ENCODE results near the gene TENM4.

TENM4 gene

DNA sequence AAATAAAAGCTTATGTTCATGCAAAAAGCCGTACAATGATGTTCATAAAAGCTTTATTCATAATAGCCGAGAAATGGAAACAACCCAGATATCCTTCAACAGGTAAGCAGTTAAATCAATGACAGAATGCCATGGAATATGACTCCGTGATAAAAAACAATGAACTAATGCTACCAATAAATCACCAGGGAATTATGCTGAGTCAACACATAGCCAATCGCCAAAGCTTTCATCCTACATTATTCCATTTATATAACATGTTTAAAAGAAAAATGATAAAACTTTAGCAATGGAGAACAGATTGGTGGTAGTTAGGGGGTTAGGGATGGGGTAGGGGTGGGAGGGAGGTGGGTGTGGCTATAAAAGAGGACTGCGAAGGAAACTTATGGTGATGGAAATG lies 356.4 kb downstream of the TENM4 start:
- no peak for DNase-seq (ENCODE audit: low read depth)

DNA sequence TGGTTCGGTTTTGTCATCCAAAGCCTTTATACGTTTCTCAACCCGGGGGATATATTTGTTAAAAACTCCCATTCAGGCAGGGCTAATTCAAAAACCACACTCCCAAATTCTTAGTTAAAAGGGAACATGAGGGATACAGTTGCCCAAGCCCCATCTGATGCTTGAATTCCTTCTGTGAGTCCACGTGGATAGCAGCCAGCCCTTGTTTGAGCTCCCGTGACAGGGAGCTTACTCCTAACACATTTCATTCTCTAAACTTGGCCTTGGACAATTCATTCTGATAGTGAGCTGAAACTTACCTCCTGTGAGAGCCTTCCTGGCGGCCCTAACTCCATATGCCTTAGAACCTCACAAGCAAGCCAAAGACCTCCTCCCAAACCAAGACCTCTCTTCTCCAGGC lies 357.5 kb downstream of the TENM4 start:
- no peak for DNase-seq (ENCODE audit: low read depth)

DNA sequence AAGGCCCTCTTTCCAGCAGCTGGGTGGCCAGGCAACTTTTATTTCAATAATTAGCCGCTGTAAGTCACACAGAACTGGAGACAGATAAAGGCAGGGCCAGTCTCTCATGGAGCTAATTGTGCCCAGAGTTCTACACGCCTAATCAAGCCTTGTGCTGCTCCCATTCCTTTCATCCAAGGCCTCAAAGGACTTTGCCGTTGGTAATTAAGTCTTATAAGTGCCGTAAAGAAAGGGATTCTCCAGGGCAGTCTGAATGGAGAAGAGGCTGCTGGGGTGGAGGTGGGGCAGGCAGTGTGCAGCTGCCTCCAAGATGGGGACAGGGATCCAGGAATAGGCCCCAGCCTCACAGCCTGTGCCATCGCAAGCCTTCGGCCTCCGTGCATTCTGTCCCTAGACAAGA lies 357.9 kb downstream of the TENM4 start:
- DNase-seq (ENCODE audit: low read depth), result no peak

DNA sequence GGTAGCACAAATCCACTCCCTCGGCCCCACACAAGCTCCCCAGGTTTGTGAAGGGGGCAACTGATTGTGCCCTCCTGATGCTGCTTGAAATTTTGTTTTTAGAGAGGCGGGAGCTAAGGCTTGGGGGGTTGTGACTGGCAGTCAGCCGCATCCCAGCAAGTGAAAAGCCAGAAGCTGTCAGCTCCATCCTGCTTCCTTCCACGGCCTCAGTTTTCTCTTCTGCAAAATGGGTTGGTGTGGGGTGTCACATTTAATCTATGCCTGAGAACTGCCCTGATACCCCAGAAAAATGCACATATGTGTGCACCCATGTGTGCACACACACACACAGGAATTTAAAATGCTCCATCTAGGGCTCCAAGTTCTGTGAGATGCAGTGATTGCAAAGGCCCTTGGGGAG lies 358.6 kb downstream of the TENM4 start:
- DNase-seq (ENCODE audit: low read depth), result no peak

DNA sequence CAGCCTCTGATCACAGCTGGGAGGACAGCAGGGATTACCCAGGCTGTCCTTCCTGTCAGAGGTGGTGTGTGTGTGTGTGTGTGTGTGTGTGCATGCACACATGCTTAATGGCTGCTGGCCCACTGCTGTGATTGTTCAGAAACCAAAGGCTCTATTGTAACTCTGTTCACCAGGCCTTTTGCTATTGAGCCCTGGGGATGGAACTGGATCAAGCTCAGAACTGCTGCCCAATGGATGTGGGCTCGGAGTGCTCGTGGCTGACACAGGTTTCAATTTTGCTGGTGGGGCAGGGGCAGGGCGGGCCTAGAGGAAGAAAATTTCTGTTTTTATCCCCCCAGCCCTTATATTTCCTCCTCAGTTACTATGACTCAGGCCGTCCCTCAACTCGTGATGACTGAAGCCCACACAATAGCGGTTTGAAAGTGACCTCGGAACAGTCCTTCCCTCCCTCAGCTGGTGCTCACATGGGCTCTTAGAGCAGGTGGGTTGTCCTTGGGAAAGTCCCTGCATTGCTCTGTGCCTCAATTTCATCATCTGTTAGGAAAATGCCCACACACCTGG lies 359.3 kb downstream of the TENM4 start:
- DNase-seq (ENCODE audit: low read depth), result no peak

DNA sequence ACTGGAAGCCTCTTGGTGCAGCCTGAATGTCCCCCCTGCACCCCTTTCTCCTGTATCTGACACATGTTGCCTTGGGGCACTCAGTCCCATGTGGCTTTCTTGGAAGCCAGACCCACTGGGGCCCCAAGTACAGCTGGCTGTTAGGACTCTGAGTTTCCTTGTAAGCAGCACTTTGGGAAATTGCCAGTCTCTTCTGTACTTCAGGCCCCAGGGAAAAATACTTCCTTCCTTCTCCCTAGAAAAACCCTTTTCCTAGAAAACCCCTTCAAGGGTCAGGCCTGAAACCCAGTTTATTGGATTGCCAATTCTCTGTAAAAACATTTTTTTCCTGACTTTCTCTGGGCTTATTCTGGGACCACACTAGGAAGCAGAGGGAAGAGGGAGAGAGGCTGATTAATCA lies 360.3 kb downstream of the TENM4 start:
- no peak for DNase-seq (ENCODE audit: low read depth)

DNA sequence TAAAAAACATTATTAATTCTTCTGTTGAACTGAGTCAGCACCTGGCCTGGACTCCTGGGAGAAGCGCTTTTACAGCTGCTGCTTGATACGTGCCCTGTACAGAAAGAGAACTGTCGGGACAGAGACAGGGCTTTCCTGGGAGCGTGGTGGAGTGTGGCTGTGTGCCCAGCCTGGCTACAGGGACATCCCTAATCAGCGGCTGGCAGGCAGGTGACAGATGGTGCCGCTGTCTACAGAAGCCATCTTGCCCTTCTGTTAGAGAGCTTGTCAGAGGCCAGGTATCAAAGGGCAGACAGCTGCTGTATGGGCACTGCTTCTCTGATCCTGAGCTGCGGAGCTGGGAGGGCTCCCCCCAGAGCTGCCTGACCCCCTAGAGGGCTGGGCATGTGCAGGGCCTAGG lies 361.8 kb downstream of the TENM4 start:
- no peak for DNase-seq (ENCODE audit: low read depth)

DNA sequence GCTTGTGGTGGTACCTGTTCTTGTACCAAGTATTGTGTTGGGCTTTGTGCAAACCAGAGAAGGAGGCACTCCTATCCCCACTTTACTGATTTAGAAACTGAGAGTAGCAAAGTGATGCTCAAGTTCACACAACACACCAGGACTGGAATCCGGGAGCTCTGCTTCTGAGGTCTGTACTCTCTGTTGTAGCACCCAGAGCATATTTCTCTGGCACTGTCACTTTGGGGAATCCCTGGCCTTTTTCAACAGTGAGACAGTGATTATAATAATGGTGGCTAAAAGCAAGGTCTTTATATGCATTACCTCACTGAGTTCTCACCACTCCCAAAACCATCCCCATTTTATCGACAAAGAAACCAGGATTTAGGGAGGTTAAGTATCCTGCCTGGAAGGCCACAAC lies 362.4 kb downstream of the TENM4 start:
- DNase-seq (ENCODE audit: low read depth), result no peak

DNA sequence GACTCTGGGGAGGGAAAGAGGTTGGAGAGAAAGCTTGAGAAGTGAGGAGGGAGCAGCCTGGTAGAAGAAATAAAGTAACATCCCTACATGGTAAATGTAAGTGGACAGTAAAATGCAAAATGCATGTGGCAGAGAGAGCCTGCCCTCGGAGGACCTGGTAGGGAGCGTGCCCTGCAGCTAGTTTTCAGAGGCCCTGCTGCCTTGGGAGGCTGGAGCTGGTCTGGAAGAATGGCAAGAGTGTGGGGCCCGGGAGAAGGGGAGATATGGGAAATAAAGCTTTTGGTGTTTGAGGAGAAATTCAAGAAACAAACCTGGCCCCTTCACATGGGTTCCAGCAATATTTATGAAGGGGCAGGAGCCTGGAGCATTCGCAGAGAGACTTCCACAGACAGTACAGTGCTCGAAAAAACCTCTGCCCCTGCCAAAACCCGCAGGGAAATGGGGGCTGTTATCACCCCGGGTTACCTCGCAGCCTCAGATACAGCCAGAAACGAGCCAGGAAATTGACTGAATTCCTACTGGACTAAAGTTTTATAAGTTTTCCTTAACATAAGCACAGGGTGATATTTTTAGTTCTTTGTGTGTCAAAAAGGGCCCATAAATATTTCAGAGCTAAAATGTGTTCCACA lies 363.0 kb downstream of the TENM4 start:
- no peak for DNase-seq (ENCODE audit: low read depth)

DNA sequence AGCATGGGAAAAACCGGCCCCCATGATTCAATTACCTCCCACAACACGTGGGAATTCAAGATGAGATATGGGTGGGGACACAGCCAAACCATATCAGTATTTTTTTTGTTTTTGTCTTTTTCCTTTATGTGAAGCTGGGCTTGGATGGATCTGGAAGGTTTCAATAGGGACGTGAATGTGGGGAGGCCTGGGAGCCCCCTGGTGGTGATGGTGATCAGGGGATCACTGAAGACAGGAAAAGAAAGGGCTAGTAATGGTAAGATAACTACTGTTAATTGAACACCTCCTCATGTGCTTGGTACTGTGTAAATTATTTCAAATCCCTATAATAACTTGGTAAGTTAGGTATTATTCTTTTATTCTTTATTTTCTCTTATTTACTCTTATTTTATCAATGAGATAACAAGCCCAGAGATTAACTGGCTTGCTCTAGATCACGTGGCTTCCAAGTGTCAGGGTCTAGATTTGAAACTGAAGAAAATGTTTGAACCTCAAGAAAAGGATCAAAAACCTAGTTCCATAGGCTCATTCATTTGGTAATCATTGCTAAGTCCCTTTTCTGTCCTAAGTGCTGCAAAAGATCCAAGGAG lies 364.2 kb downstream of the TENM4 start:
- no peak for DNase-seq (ENCODE audit: low read depth)

DNA sequence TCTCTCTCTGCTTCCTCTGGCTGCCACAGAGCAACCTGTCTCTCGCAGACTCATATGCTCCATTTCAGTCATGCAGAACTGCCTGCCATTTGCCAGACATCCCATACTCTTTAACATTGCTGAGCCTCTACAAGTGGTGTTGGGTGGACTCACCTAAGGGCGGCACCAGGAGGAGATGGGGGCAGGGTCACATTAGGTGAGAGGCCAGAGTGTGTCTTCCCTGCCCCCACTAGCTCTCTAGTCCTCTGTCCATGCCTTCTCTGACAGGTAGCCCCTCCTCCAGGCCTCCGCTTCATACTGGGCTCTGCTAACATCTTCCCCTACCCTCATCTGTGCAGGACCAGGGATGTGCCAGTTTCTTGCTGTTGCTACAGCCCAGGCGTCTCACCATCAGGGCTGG lies 366.3 kb downstream of the TENM4 start:
- no peak for DNase-seq (ENCODE audit: low read depth)

DNA sequence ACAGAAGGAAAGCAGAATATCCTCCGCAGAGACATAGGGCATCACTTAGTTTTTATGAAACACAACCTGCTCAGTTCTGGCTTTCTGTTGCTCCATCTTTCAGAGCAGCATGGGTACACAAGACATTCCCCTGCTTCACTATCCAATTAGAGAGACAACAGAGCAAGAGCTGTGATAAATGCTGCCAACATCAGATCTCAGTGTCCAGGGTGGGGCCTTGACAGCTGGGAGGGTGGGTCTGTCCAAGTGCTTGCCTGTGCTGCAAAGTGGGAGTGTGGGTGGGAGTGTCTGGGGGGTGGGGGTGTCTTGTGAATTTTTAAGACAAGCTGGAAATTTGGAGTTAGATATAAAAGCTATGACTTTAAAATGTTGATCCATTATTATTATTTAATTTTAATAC lies 369.6 kb downstream of the TENM4 start:
- DNase-seq (ENCODE audit: low read depth), result no peak

DNA sequence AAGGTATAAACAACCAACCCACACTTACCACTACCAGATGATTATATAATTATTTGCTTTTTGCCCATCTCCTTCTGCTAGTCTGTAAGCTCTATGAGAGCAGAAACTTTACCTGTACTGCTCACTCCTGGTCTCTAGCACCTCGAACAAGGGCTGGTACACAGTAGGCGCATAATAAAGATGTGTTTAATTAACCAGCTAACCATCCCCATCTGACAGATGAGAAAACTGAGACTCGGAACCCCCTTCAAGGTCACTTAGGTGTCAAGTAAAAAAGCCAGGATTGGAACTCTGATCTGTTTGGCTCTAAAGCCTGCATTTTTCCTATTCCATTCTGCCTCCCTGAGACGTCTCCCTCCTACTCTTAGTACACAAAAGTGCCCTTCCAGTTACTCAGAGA lies 370.3 kb downstream of the TENM4 start:
- DNase-seq (ENCODE audit: low read depth), result no peak

DNA sequence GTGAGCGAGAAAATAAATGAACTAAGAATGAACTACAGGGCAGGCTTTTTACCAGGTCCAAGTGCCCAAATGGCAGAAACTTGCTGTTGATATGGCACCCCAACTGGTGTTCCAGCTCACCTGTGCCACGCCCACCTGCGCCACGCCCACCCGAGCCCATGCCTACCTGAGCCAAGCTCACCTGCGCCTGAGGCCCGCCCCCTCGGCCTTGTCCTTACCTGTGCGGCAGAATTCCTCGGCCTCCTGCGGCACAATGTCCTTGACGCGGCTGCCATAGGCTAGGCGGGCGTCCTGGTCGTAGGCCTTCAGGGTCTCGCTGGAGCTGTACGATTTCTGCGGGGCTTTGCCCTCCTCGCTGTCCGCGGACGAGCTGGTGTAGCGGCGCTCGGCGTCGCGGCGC lies 371.3 kb downstream of the TENM4 start:
- no peak for DNase-seq (ENCODE audit: low read depth)

DNA sequence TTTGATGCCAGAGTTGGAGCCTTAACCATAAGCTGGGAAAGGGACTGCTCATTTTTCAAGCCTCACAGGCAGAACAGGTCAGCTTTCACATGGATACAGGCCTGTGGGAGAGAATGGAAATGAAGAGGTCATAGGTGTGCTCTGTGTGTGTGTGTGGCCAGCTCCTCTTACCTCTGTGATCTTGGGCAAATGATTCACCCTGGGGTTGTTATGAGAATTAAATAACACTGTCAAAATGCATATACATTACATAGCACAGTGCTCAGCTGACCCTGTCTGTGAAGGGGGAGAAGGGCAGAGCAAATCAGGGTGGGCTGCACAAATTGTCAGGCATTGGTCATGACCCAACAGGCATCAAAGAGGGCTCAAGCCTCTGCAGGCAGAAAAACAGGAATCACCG lies 372.5 kb downstream of the TENM4 start:
- no peak for DNase-seq (ENCODE audit: low read depth)

DNA sequence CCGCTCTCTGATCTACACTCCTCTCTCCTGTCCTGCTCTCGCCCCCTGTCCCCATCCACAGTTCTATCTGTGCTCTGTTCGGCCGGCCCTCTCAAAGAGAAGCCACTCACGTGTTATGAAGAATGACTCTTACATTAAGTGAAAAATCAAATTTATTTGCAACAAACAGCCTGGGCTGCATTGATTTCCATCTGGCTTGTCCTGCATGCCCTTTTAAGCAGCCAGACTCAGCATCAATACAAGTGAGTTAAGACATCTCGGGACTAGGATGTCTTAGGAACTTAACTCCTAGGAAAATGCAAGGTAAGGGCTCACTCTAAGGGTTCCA lies 373.5 kb downstream of the TENM4 start:
- no peak for DNase-seq (ENCODE audit: low read depth)

DNA sequence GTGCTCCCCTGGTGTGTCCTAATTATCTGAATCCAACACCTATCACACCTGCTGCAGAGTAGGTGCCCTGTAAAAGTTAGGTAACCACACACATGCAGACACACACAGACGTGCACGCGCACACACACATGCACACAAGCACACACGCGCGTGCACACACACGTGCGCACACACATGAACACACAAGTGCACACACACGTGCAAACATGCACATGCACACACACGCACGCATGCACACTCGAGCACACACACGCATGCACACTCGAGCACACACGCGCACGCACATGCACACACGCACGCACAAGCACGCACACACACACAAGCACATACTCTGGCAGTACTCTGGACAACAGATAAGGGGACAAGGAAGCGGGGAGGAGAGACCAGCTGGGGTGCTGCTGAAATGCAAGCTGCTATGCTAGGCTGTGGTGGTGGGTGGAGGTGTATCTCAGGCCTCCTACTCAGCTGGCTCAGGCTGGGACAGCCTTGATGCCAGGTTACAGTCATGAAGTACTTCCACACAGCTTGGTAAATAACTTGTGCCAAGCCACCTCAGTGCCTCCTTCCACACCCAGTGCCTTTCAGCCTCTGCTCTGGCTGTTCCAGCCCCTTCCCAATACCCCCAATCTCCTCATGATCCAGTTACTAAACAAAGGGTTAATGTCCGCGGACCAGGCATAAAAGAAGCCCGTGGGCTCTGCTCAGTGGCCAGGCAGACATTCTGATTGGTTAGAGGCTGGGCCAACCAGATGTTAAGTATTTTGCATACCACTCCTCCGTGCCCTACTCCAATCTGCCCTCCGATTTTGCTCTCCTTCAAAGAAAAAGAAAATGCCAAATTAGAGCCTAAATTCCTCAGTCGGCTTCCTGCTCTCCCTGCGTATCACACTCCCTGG lies 374.1 kb downstream of the TENM4 start:
- DNase-seq (ENCODE audit: low read depth), result no peak

DNA sequence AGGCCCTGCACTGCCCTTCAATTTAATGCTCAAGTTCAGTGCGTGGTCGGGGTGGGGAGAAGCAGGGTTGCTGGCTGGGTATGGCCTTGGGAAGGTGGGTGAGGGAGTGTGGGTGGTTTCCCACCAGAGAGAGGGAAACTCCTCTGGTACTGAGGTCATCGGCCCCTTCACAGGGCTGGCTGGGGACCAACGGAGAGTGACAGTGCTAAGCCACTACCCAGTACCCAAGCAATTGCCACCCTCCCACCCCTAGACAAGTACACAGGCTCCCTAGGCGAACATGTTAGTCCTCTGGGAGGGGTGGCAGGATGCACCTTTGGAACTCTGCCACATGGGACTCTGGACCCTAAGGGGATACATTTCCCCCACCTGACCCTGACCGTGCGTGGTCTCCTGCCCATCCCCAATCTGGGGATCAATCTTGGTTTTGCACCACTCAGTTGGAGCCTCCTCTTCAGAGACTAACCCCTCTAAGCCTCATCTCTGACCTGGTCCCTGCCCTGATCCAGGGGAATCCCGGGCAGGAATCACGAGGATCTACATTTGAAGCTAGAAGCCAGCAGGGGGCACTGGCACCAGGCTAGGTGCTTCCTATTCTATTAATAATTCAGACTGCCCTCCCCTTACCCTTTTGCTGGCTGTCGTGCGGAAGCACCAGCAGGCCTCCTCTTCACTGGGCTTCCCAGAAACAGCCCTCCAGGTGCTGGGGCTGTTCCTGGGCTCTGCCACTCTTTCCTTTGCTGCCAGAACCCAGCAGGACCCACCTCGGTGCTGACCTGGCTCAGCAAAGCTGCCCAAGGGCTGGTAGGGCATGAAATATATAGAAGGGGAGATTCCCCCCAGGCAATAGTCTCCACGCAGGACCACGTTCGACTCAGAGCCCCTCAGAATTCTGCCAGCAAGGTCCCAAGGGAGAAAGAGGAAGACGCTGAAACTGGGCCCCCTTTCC lies 377.7 kb downstream of the TENM4 start:
- DNase-seq (ENCODE audit: low read depth), result no peak

DNA sequence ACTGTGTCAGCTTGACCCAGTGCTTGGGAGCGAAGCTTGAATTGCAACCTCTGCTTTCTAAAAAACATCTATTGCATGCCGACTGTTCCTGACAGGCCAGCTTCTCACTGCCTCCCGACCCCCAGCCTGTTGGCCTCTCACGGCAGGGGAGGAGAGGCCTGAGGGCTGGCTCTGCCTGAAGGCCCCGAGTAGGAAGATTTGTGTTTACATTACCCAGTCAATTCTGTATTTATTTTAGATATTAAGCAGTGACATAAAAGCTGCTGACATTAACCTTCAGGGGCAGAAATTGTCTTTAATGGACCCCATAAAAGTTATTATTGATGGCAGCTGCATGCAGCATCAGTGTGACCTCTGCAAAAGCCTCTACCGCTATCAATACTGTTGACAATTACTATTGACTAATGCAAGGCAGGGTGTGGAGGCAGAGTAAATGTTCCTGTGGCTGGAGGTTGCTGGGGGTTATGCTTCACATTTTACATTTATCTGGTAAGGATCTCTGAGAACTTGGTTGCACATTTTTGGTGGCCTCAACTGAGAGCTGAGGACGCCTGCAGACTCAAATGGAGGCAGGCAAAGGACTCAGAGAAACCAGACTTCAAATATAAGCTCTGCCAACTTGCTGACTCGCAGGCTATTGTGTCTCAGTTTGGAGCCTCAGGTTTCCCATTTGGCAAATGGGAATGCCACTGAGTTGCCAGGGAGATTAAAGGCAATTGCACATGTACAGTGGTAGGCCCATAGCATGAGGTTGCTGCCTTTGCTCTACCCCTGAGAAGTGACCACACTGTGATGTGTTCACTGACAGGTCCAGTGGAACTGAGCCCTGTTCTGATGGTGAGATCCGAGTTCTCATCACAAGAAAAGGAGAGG lies 380.5 kb downstream of the TENM4 start:
- DNase-seq (ENCODE audit: low read depth), result no peak

DNA sequence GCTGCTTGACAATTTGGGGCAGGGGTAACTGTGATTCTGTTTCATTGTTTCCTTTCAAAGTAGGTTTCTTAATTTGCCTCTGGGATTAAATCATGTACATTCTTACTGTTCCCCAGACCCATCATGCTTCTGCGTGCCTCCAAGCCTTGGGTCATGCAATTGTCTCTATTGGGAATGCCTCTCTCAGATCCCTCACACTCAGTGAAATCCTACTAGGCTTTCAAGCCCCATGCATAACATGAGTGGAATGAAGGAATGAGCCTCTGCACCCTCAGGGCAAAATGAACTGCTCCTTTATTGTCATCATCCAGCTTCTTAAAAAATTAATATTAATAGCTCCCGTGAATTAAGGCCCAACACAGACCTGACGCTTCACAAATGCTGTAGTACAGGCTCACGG lies 381.7 kb downstream of the TENM4 start:
- no peak for DNase-seq (ENCODE audit: low read depth)
